HL-60 (cell line): Measurements from ENCODE around the gene CADM2.

Experiments used
- POLR2AphosphoS5 ChIP-seq: IDR thresholded peaks from 2 replicates; pipeline ENCODE4 v1.6.1; 2012; ENCODE audit warnings: low read depth
- SPI1 ChIP-seq: IDR thresholded peaks from 2 replicates; pipeline ENCODE4 v1.6.1; 2012; ENCODE audit warnings: low read depth, mild to moderate bottlenecking, borderline replicate concordance
- TF ChIP-seq, protein P1 (sequence below): IDR thresholded peaks from one replicate; pipeline ENCODE4 v1.5.1; 2011; ENCODE audit warnings: low read length, control low read depth, inconsistent platforms; ENCODE audit not compliant: insufficient read depth

DNA sequence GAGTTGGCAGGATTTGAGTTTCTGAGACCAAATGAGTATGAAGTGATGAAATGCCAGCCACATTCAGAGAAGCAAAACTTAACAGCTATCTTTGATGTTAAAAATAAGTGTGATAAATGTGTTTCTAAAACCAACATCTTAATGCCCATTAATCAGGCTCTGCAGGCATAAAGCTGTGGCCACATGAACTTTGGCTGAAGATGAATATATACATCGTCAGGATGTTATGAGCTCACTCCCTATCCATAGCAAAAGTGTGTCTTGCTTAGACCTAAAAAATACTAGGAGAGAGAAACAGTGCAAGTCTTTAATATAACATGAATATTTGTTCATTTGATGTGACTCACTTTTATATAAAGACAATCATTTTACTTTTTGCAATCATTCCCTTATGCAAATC is 218.0 kb downstream of the CADM2 start:
- TF ChIP-seq, protein P1, sequence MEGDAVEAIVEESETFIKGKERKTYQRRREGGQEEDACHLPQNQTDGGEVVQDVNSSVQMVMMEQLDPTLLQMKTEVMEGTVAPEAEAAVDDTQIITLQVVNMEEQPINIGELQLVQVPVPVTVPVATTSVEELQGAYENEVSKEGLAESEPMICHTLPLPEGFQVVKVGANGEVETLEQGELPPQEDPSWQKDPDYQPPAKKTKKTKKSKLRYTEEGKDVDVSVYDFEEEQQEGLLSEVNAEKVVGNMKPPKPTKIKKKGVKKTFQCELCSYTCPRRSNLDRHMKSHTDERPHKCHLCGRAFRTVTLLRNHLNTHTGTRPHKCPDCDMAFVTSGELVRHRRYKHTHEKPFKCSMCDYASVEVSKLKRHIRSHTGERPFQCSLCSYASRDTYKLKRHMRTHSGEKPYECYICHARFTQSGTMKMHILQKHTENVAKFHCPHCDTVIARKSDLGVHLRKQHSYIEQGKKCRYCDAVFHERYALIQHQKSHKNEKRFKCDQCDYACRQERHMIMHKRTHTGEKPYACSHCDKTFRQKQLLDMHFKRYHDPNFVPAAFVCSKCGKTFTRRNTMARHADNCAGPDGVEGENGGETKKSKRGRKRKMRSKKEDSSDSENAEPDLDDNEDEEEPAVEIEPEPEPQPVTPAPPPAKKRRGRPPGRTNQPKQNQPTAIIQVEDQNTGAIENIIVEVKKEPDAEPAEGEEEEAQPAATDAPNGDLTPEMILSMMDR = no peak
- TF ChIP-seq POLR2AphosphoS5 (no peak), SPI1 (no peak)
